ENCODE data around the gene C12orf76. TPM values are rescaled to one million over a fixed set of nuclear protein-coding genes. Genes with fewer than 3 reads are reported as not detected.

C12orf76 gene
- total and polyA plus RNA-seq, 9 of the 15 experiments (the other 6 are each of a cell fraction or from before 2014, with no cell fraction given): 6.3 to 38.6 (median 12.3) TPM

DNA sequence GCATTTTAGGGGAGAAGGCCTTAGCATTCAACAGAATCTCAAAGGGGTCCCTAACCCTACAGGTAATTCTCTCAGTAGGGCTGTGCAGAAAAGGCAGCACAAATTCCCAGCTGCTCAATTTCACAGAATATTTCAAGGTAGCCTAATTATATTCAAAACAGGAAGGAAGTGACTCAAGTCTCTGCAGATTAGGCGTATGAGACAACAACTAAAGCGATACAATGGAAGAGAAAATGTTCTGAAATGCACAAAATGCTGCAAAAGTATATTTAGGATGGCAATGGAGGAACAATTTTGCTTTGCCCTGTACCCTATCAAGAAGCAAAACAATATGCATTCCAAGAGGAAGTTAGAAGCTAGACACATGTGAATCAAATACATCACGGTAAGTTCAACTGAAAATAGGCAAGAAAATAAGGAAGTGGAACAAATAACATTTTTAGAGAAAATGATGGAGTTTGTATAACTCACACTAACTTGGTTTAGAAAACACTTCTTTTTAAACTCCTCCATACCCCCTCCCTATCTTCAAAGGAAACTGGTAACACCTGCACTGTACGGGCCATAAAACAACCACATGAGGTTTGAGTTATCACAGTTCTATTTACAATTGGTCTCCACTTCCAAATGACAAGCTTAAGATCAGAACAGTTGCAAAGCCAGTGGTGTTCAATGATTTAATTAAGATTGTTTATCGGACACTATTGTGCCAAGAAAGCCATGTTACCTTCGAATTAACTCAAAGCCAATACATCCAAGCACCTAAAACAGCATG is 53.7 kb downstream of the C12orf76 start (continued):
- peak; percentile 23; the same call in 1 of the 2 replicates for TF ChIP-seq SMARCE1 (IDR thresholded peaks at IDR 0.05)
- no peak for TF ChIP-seq ZNF507 (tag; conservative IDR thresholded peaks at IDR 0.05)
- TF ChIP-seq, protein P1, sequence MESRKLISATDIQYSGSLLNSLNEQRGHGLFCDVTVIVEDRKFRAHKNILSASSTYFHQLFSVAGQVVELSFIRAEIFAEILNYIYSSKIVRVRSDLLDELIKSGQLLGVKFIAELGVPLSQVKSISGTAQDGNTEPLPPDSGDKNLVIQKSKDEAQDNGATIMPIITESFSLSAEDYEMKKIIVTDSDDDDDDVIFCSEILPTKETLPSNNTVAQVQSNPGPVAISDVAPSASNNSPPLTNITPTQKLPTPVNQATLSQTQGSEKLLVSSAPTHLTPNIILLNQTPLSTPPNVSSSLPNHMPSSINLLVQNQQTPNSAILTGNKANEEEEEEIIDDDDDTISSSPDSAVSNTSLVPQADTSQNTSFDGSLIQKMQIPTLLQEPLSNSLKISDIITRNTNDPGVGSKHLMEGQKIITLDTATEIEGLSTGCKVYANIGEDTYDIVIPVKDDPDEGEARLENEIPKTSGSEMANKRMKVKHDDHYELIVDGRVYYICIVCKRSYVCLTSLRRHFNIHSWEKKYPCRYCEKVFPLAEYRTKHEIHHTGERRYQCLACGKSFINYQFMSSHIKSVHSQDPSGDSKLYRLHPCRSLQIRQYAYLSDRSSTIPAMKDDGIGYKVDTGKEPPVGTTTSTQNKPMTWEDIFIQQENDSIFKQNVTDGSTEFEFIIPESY (CRISPR knock-in tag; IDR thresholded peaks at IDR 0.05): no peak
- TF ChIP-seq LCOR (CRISPR knock-in tag; IDR thresholded peaks at IDR 0.05): no peak
- no peak for TF ChIP-seq HDAC3 (IDR thresholded peaks at IDR 0.05; ENCODE audit: borderline replicate concordance, partially characterized antibody)
- TF ChIP-seq ZNF668 (CRISPR knock-in tag; IDR thresholded peaks at IDR 0.05): no peak
- no peak for TF ChIP-seq AFF4 (CRISPR knock-in tag; IDR thresholded peaks at IDR 0.05)
- TF ChIP-seq FOXK2 (conservative IDR thresholded peaks at IDR 0.05 in 1 of 2, IDR thresholded peaks at IDR 0.05 in 1 of 2; ENCODE audit: low read depth in 2 of 2): 0 out of 4 replicates have a peak, but pooled peaks of 1 of the 2 experiments have one; percentile 31
- TF ChIP-seq E2F8 (IDR thresholded peaks at IDR 0.05; ENCODE audit: low read depth, partially characterized antibody): no peak
- no peak for TF ChIP-seq GTF2F1 (IDR thresholded peaks at IDR 0.05; ENCODE audit: low read depth, low read length)
- TF ChIP-seq POLR3G (IDR thresholded peaks at IDR 0.05; ENCODE audit: extremely low read depth, insufficient read length, insufficient replicate concordance): no peak
- no peak for TF ChIP-seq ZNF165 (CRISPR knock-in tag; IDR thresholded peaks at IDR 0.05; ENCODE audit: borderline replicate concordance)
- TF ChIP-seq CREBBP (IDR thresholded peaks at IDR 0.05; ENCODE audit: low read depth, low read length): no peak
- no peak for TF ChIP-seq BDP1 (IDR thresholded peaks at IDR 0.05; ENCODE audit: insufficient read depth, insufficient read length)
- TF ChIP-seq, protein P2, sequence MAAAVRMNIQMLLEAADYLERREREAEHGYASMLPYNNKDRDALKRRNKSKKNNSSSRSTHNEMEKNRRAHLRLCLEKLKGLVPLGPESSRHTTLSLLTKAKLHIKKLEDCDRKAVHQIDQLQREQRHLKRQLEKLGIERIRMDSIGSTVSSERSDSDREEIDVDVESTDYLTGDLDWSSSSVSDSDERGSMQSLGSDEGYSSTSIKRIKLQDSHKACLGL (CRISPR knock-in tag; IDR thresholded peaks at IDR 0.05; ENCODE audit: borderline replicate concordance, poor library complexity, severe bottlenecking): no peak
- TF ChIP-seq TAF9B (IDR thresholded peaks at IDR 0.05; ENCODE audit: partially characterized antibody): no peak
- no peak for TF ChIP-seq RFX5 (IDR thresholded peaks at IDR 0.05; ENCODE audit: low read depth, low read length)
- no peak for TF ChIP-seq KAT7 (CRISPR knock-in tag; IDR thresholded peaks at IDR 0.05; ENCODE audit: borderline replicate concordance)

All from K562 (cell line).